Fibroblast of skin of scalp (primary cell): ENCODE results near the gene AGMO. TPM values are rescaled to one million over a fixed set of nuclear protein-coding genes. Genes with fewer than 3 reads are reported as not detected.

Experiments
- DNase-seq: peaks from one replicate; pipeline ENCODE4 v3.0.0-alpha.2; 2013
- polyA plus RNA-seq, 2 experiments: library from polyadenylated mRNA; unstranded; fragments of 120-200 nt; gene quantifications; one replicate each; pipeline ENCODE4 v1.2.1, GENCODE V29; 2013; ENCODE audit not compliant: insufficient read length in 2 of 2

The AGMO gene
- polyA plus RNA-seq (2013, experiment 1 of 2; ENCODE audit: insufficient read length) = 0.08 TPM
- polyA plus RNA-seq (2013, experiment 2 of 2; ENCODE audit: insufficient read length) = 0.21 TPM

GRCh38 chr7:15561835-15562234 is at the start of gene AGMO:
TSS of gene AGMO (minus strand) at chr7:15562015.
- peak; percentile 49 for DNase-seq

GRCh38 chr7:15610503-15610902 is 48.7 kb upstream of the AGMO start:
- no peak for DNase-seq

GRCh38 chr7:15609287-15609686 is 47.5 kb upstream of the AGMO start:
- no peak for DNase-seq

DNA sequence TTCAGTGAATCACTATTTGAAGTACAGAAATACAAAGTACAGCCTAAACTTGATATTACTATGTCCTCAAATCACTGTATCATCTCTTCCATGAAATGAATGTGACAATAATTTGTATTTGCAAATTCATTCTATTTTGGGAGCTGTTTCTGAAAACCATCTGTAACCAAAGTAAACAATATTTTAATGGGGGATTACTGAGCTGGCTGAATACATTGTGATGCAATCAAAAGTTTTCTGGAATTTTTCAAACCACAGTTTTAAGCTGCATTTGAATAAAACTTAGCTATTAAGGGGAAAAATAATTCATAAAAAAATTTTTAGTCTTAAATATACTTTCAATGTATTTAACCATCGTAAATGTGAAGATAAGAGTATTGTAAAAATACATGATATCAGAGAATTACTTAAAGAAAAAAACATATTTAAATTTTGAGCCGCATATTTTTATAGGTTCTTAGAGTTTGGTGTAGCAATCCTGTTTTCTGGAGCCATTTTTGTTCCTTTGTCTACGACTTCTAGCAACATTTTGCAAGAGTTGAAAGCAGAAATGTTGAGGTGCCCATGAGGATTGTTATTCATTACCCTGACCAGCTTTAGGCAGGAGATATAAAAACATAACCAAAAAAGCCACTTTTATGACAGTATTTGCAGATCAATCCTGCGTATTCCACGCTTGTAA is 45.9 kb upstream of the AGMO start:
- DNase-seq = peak; percentile 38

- no peak for DNase-seq
Observed at GRCh38 chr7:15606561-15606960, 44.7 kb upstream of the AGMO start.

DNA sequence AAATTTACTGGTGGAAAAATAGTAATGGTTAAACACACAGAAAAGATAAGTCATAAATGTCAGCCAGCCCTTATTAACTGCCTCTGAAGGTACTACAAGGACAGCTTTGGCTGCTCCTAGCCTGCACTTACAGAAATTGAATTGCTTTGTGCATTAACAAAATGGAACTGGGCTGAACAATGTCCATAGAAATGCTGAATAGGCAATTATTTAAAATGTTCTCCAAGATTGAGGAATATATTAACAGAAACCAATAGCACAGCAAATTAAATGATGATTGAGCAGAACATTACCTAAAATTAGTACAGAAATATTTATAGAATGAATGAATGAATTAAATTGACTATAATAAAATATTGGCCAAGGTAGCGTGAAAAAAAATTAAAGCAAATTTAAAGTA is 42.4 kb upstream of the AGMO start:
- DNase-seq = no peak

GRCh38 chr7:15603124-15603523 is 41.3 kb upstream of the AGMO start:
- peak; percentile 38 for DNase-seq

- DNase-seq = peak; percentile 49
Observed at GRCh38 chr7:15602236-15602635, 40.4 kb upstream of the AGMO start.

GRCh38 chr7:15601175-15601574 is 39.4 kb upstream of the AGMO start:
- DNase-seq = no peak

DNA sequence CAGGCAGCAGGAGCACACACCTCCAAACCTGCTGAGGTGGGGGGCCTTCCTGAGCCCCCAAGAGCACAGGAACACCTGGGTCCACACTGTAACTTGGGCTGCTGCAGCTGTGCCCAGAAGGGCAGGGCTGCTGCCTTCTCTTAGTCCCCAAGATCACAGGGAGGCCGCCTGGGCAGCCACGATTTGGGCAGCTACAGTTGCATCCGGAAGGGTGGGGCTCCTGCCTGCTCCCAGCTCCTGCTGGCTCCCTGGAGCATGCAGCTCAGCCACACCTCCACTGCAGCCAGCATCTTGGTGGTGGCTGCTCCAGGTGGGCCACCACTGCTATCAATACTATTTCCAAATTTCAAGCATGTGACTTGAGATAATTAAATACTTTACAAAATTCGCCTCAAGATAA is 38.5 kb upstream of the AGMO start:
- no peak for DNase-seq

DNA sequence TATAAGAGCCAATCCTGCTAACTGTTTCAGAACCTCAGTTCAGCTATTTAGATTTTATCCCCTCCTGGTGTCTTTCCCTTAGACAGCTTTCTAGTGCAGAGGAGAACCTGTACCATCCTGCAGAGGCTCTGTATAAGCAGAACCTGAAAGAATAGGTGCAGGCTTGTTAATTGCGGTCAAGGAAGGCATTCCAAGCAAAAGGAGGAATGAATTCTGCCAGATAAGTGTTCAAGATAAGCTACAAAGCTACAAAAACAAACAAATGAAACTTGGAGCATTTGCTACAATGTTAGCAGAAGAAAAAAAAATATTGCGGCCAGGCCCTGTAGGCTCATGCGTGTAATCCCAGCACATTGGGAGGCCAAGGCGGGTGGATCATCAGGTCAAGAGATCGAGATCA is 32.6 kb upstream of the AGMO start:
- no peak for DNase-seq

- no peak for DNase-seq
Observed at GRCh38 chr7:15593382-15593781, 31.6 kb upstream of the AGMO start.

GRCh38 chr7:15586266-15586665 is 24.5 kb upstream of the AGMO start:
- no peak for DNase-seq

- no peak for DNase-seq
Observed at GRCh38 chr7:15584575-15584974, 22.8 kb upstream of the AGMO start.

DNA sequence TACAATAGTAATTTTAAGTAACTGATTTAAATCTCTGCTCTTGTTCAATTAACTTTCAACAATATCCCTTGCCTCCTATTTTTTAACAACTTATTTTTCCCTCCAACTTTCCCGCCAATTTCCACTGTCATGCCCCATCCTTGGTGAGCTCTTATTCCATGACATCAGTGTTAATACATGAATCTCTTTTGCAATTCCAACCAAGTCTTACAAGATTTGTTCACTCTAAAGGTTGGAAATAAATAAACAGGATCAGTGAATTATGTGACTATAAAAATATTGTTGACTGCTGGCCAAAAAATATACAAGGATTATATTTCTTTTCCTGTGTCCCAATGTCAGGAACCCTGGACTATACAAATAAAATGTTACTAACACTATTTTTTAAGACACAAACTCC is 21.0 kb upstream of the AGMO start:
- DNase-seq = no peak

DNA sequence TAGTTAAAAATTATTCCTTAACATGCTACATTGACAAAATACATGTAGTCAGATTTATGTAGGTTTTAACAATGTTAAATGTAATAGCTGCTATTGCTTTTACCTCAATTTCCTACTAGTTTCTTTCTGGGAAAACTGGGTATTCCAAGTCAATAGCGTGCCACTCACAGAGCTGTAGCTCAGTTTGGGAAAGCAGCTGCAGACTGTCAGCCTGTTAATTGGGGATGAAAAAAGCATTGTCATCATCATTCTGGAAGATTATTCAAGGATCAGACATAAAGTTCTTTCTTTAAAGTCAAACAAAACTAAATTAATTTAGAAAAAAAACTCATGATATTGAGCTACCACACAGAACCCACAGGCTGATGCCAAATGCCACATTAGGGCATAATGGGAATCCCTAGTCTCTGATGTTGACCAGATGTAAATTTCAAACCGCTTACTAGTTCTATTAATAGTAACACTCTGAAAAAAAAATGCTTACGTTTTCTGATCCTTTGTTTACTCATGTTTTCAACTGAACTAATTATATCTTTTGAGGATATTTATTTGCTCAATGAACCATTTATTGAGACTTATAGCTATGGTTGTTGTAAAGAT is 19.6 kb upstream of the AGMO start:
- DNase-seq = no peak

DNA sequence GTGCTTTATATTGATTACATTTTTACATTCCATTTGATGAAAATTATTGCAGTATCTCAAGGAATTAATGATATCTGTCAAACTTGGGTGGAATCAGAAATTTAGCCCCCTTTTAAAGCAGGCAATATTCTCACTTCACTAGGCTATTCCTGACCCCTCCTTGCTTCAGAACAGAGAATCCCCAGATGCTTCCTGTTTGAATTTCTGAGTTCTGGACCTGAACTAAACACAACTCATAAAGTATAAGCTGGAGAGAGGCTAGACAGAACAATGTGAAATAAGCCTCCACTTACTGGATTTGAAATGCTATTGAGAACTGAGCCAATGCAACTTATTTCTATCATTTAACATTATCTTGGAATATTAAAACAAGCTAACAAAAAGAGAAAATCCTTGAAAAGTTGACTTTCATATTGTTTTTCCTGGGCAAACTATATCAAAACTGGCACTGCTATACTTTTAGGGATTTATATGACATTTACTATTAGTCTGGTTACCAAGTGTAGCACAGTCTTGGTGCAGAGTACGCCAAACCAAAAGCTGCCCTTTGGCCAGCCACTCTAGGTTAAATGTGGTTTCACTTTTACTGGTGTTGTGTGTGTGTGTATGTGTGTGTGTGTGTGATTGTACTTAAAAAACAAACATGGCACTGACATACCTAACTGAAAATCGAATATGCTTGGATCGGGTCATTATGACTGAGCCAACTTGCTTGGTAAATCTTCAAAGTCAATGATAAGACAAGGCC is 19.0 kb upstream of the AGMO start:
- DNase-seq = no peak

DNA sequence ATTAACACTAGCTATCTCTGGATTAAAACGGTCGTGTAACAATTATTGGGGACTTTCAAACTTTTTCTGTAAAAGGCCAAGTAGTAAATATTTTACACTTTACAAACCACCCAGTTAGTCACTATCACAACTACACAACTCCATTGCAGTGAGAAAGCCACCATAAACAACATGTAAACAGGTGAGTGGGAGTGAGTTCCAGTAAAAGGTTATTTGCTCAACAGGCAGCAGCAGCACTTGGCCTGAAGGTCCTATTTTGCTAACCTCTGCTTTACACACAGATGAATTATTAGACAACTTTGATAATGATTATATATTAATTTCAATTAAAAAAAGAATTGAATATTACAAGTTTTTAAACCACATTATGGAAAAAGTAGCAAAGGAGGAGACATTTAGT is 15.8 kb upstream of the AGMO start:
- no peak for DNase-seq

- peak; percentile 80 for DNase-seq
Observed at GRCh38 chr7:15571301-15571878, 9.6 kb upstream of the AGMO start.

DNA sequence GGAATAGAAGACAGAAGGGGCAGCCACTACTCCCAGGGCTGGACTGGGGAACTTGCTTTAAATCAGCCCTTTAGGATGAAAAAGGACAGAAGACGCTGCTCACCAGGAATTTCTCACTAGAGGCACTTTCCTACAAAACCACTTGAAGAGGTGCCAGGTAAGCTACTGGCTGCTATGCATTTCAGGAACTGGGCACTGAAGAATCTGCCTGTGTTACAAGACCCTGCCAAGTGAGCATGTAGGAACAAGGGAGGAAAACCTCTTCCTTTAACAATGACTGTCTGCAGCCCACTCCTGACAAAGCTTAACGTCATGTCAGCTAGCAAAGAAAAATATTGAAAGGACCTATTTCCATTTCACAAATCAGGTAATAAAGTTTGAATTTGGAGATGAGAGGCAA is 5.8 kb upstream of the AGMO start:
- DNase-seq = no peak

GRCh38 chr7:15567036-15567435 is 5.2 kb upstream of the AGMO start:
- DNase-seq = no peak

DNA sequence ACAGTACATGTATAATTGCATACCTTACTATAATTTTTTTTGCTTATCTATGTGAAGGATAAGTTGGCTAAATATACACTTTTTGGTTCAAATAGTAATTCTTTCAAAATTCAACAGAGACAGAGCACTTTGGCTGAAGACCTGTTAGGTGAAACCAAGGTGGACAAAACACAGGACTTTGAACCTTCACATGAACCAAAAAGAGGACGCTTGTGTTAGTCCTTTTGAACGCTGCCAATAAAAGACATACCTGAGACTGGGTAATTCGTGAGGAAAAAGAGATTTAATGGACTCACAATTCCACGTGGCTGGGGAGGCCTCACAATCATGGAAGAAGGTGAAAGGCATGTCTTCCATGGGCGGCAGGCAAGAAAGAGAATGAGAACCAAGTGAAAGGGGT is 4.7 kb upstream of the AGMO start:
- no peak for DNase-seq

DNA sequence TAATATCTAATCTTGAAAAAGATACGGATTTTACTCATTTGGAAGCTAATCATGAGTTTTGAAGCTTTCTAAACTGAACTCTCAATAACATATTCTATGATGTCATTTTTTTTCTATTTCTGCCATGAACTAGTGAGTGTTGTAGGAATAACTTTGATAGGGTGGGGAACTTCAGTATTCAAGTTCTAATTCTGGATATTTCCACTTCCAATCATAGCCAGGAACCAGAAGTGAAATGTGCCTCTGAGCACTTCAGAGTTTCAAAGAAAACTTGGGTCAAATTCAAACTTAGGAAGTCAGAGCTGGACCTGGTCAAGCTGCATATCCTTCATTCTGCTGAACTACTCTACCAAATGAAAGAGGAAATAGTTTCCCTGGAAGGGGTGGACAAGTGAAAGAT is 847 bp downstream of the AGMO start:
- no peak for DNase-seq
